Muscle of leg (tissue), 11 donors: ENCODE data around the gene TAP1. TPM values are rescaled to one million over a fixed set of nuclear protein-coding genes. Genes with fewer than 3 reads are reported as not detected.

Source experiments
- DNase-seq: peaks from one replicate; pipeline ENCODE4 v3.0.0; 2013
- H3K27ac ChIP-seq: one replicate; pipeline ENCODE4 v1.5.1; 2013; ENCODE audit warnings: mild to moderate bottlenecking, low read length, control low read depth
- H3K27me3 ChIP-seq: one replicate; pipeline ENCODE4 v1.6.1; 2013; ENCODE audit warnings: low read length; ENCODE audit not compliant: control insufficient read depth, insufficient read depth
- H3K36me3 ChIP-seq: one replicate; pipeline ENCODE4 v1.6.1; 2013; ENCODE audit warnings: low read length; ENCODE audit not compliant: control insufficient read depth, insufficient read depth
- H3K4me1 ChIP-seq: one replicate; pipeline ENCODE4 v1.6.1; 2013; ENCODE audit warnings: low read length; ENCODE audit not compliant: control insufficient read depth, insufficient read depth
- H3K4me3 ChIP-seq: one replicate; pipeline ENCODE4 v1.5.1; 2013; ENCODE audit warnings: low read length, control low read depth
- H3K9me3 ChIP-seq: replicated peaks from 2 replicates; pipeline ENCODE4 v1.6.1; 2013; ENCODE audit warnings: low read depth, low read length; ENCODE audit not compliant: control insufficient read depth
- WGBS: methylation state at CpG from one replicate; pipeline ENCODE4 v1.1.5; 2013; ENCODE audit warnings: missing lambda C conversion rate; ENCODE audit not compliant: insufficient coverage; 5-methylcytosine and 5-hydroxymethylcytosine counted together
- polyA plus RNA-seq, 8 donors: library from polyadenylated mRNA; unstranded; fragments of 120-200 nt; gene quantifications; one replicate each; pipeline versions ENCODE4 v1.2.1 to v1.2.3, GENCODE V29; 2013; ENCODE audit warnings: inconsistent platforms in 1 of 8, low replicate concordance in 1 of 8; ENCODE audit not compliant: insufficient read length in 8 of 8, insufficient read depth in 1 of 8
- total RNA-seq: library from RNA; stranded (reverse); fragments of 120-200 nt; gene quantifications from one replicate; pipeline ENCODE4 v1.2.4, GENCODE V29; 2013

Gene TAP1
- total and polyA plus RNA-seq, 9 donors, result 6.2 to 11.0 (median 8.2) TPM

DNA sequence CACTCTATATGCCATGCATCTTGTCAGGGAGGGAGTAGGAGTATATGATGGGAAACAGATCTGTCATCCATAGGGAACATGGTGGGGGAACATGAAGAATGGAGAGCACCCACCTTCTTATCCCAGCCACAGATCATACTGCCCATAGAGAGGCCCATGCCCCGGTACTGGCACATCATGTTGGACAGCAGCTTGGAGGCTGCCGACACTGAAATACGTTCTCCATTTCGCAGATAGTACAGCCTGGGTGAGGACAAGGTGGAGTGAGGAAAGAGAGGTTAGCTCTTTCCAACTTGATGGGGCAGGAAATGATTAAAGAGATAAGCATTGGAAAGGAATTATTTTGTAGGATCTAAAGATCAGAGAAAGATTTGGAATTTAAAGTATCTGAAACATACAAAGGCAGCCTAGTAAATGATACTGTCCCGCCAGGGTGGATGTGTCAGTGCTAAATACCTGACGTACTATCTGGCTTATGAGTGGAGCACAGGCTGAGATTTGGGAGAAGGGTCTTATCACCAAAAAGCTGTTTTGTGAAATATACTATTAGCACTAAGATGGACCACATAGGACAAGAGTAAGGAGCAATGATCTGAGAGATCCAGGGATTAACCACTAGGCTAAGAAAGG is 11.4 kb downstream of the TAP1 start:
- H3K4me1 ChIP-seq, result peaks cover 30% of the 10 kb centered on the region
- no peak overlapping the region for H3K27ac ChIP-seq
- DNase-seq, result no peak
- WGBS, result 94% methylated on average over 5 of the region's 6 CpGs
- H3K27me3 ChIP-seq, result peaks cover 15% of the 10 kb centered on the region
- peaks cover 35% of the 10 kb centered on the region for H3K36me3 ChIP-seq
- no peak overlapping the region for H3K4me3 ChIP-seq
- H3K9me3 ChIP-seq, result no peaks in the 10 kb centered on the region

- no peaks in the 10 kb centered on the region for H3K9me3 ChIP-seq
- peaks cover 21% of the 10 kb centered on the region for H3K36me3 ChIP-seq
- peaks cover 15% of the 10 kb centered on the region for H3K27me3 ChIP-seq
- WGBS, result 88% methylated on average over 7 of the region's 9 CpGs
- H3K4me1 ChIP-seq, result peaks cover 30% of the 10 kb centered on the region
- H3K27ac ChIP-seq, result no peak overlapping the region
- H3K4me3 ChIP-seq, result no peak overlapping the region
- no peak for DNase-seq
Measured at GRCh38 chr6:32840604-32841246, 12.8 kb downstream of the TAP1 start.

GRCh38 chr6:32839356-32839755 is 14.1 kb downstream of the TAP1 start:
- Histone ChIP-seq H3K4me1 (peaks cover 21% of the 10 kb centered on the region), H3K27ac (peak overlapping the region; percentile 99), H3K27me3 (peaks cover 11% of the 10 kb centered on the region)

DNA sequence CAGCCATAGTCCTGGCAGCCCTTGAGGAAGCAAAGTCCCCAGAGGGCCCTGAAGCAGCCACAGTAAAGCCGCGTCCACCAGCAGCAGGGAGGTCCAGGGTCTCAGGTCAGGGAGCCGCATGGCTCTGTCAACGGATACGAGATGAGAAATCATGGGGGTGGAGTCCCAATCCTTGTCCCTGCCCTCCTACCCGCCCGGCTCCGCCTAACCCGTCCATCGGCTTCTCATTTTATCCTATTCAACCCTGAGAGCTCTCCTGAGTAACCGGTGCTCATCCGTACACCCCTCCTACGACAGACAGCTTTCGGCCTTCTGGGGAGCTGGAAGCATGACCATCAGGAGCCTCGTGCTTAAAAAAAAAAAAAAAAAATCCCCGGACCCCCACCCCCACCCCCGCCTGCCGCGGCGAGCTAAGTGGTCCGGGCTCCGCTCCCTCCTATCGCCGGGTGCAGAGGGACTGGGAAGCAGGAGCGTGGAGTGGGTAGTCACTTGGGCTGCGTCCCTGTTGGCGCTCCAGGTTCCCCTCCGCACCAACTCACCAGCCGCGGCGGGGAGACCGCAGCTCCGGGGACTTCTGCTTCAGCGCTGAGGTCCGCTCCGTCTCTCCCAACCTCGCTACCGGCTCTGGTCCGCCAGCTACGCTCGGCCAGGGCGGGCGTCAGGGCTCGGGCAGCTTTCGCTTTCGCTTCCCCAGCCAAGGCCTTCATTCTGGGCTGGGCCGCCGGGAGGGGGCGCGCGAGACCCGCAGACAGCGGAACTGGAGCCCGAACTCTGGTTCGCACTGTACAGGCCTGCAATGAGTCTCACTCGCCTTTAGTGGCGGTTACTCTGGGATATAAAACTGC is 15.2 kb downstream of the TAP1 start, which contains the start of gene TAP2:
TAP2 (minus strand) TSS at position 626 of the 845 bp plus-strand sequence; CDS start at position 120, 506 bp downstream.
- Histone ChIP-seq H3K9me3 (no peaks in the 10 kb centered on the region), H3K4me3 (peak within 1 kb of the TSS; percentile 85), H3K27me3 (peaks cover 1% of the 10 kb centered on the region), H3K36me3 (peaks cover 32% of the 10 kb centered on the region), H3K27ac (peak within 1 kb of the TSS; percentile 99), H3K4me1 (peaks cover 11% of the 10 kb centered on the region)
- peak; percentile 97 for DNase-seq
- WGBS, result 0% methylated on average over 35 of the region's 57 CpGs

More at GRCh38 chr6:32839356-32839755, 14.1 kb downstream of the TAP1 start:
- 93% methylated on average over 12 of the region's 15 CpGs for WGBS
- Histone ChIP-seq H3K9me3 (no peaks in the 10 kb centered on the region), H3K4me3 (no peak overlapping the region), H3K36me3 (peaks cover 29% of the 10 kb centered on the region)
- DNase-seq, result no peak

- Histone ChIP-seq H3K36me3 (peaks cover 32% of the 10 kb centered on the region), H3K4me1 (peaks cover 10% of the 10 kb centered on the region), H3K9me3 (no peaks in the 10 kb centered on the region), H3K4me3 (peak overlapping the region; percentile 85), H3K27me3 (no peaks in the 10 kb centered on the region), H3K27ac (peak overlapping the region; percentile 99)
- WGBS, result 12% methylated on average over 10 of the region's 12 CpGs
- DNase-seq, result no peak
Measured at GRCh38 chr6:32837651-32838113, 15.8 kb downstream of the TAP1 start.

DNA sequence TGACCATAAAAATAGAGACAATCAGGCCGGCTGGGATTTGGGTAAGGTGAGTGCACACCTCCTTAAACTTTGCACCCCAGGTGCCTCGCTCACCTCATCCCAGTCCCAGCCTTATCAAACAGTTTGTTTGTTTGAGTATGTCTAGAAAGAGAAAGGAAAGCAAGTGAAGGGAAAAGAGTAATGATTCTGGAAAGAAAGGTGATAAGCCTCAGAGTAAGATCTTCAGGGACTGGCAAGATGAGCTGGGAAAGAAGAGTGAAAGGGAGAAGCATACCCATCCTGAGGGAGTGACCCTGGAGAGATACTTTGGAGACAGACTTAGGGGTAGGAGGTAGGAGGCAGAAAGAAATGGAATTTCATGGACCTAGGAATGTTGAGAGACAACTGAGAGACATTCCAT is 16.6 kb downstream of the TAP1 start:
- Histone ChIP-seq H3K36me3 (peaks cover 34% of the 10 kb centered on the region), H3K9me3 (no peaks in the 10 kb centered on the region), H3K27me3 (no peaks in the 10 kb centered on the region), H3K4me1 (peaks cover 7% of the 10 kb centered on the region), H3K4me3 (no peak overlapping the region), H3K27ac (no peak overlapping the region)
- no peak for DNase-seq
- WGBS, result no CpG with 5 or more reads among the region's 2 CpGs

DNA sequence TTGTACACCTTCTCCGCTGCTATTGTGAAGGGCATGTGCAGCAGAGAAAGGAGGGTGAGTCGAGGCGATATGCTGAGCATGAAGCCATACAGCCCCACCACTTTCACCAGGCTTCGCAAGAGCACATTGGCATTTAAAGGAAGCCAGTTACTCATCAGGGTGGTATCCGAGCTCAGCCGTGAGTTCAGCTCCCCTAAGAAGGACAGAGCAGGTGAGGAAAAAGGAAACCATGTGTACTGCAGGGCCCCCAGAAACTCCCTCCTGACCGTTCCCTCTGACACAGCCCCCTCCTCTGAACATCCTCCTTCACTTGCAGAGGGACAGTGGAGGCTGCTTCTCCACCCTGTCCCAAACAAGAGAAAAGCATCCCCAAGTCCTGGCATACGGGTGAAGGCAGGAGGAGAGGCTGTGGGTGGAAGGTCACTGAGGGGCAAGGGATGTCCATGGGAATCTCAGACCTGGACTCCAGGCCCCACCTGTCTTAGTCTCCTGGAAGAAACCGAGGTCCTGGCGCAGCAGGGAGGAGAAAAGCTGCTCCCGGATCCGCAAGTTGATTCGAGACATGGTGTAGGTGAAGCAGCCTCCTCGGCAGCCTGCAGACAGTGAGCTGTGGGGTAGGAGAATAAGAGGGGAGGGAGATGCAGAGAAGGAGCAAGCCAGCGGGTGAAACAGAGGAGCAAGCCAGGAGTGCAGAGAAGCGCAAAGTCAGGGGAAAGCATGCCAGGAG is 18.2 kb downstream of the TAP1 start:
- no peaks in the 10 kb centered on the region for H3K9me3 ChIP-seq
- H3K27ac ChIP-seq, result no peak overlapping the region
- DNase-seq, result no peak
- H3K36me3 ChIP-seq, result peaks cover 34% of the 10 kb centered on the region
- H3K4me3 ChIP-seq, result no peak overlapping the region
- 84% methylated on average over 9 of the region's 16 CpGs for WGBS
- no peaks in the 10 kb centered on the region for H3K27me3 ChIP-seq
- H3K4me1 ChIP-seq, result peaks cover 7% of the 10 kb centered on the region

DNA sequence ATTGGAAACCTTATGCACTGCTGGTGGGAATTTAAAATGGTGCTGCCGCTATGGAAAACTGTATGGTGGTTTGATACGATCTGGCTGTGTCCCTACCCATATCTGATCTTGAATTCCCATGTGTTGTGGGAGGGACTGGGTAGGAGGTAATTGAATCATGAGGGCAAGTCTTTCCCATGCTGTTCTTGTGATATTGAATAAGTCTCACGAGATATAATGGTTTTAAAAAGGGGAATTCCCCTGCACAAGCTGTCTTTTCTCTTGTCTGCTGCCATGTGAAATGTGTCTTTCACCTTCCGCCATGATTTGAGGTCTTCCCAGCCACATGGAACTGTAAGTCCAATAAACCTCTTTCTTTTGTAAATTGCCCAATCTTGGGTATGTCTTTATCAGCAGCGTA is 19.8 kb downstream of the TAP1 start:
- Histone ChIP-seq H3K36me3 (peaks cover 49% of the 10 kb centered on the region), H3K4me1 (peaks cover 7% of the 10 kb centered on the region), H3K27ac (no peak overlapping the region), H3K9me3 (no peaks in the 10 kb centered on the region), H3K4me3 (no peak overlapping the region), H3K27me3 (no peaks in the 10 kb centered on the region)
- WGBS, result 100% methylated on average over 2 of the region's 5 CpGs
- DNase-seq, result no peak

- Histone ChIP-seq H3K4me3 (no peak overlapping the region), H3K9me3 (no peaks in the 10 kb centered on the region), H3K27ac (no peak overlapping the region), H3K27me3 (no peaks in the 10 kb centered on the region), H3K36me3 (peaks cover 51% of the 10 kb centered on the region), H3K4me1 (peaks cover 3% of the 10 kb centered on the region)
- WGBS, result 69% methylated on average over 13 of the region's 13 CpGs
- DNase-seq, result no peak
Measured at GRCh38 chr6:32832535-32832934, 21.0 kb downstream of the TAP1 start.
